GM12864 (cell line): Measurements from ENCODE around the gene STK32A.

ENCODE experiments used
- DNase-seq: peaks from one replicate; pipeline ENCODE4 v3.0.0-alpha.2; 2011; ENCODE audit warnings: low read depth
- H3K4me3 ChIP-seq: 2 replicates; pipeline ENCODE4 v1.5.1; 2011; ENCODE audit warnings: mild to moderate bottlenecking, low read depth, low read length, control low read depth
- CTCF ChIP-seq: IDR thresholded peaks from 2 replicates; pipeline ENCODE4 v1.5.1; 2011; ENCODE audit warnings: low read depth, mild to moderate bottlenecking, moderate library complexity, low read length, control low read depth, inconsistent platforms; ENCODE audit errors: missing control alignments

The STK32A gene

GRCh38 chr5:147303976-147304375 is 69.2 kb downstream of the STK32A start:
- no peak for TF ChIP-seq CTCF
- no peak overlapping the region for H3K4me3 ChIP-seq
- no peak for DNase-seq

- no peak for TF ChIP-seq CTCF
- DNase-seq = no peak
- H3K4me3 ChIP-seq = no peak overlapping the region
These were observed 70.3 kb downstream of the STK32A start for GRCh38 chr5:147305147-147305546.

- no peak overlapping the region for H3K4me3 ChIP-seq
- no peak for DNase-seq
- no peak for TF ChIP-seq CTCF
These were observed 71.5 kb downstream of the STK32A start for GRCh38 chr5:147306351-147306750.

- H3K4me3 ChIP-seq = no peak overlapping the region
- DNase-seq = no peak
- no peak for TF ChIP-seq CTCF
These were observed 72.3 kb downstream of the STK32A start for GRCh38 chr5:147307170-147307569.

GRCh38 chr5:147309621-147310020 is 74.8 kb downstream of the STK32A start:
- DNase-seq = no peak
- TF ChIP-seq CTCF = no peak
- H3K4me3 ChIP-seq = no peak overlapping the region

GRCh38 chr5:147310059-147310704 is 75.4 kb downstream of the STK32A start:
- H3K4me3 ChIP-seq = no peak overlapping the region
- TF ChIP-seq CTCF = no peak
- DNase-seq = no peak

- no peak for TF ChIP-seq CTCF
- no peak overlapping the region for H3K4me3 ChIP-seq
- DNase-seq = no peak
These were observed 83.3 kb downstream of the STK32A start for GRCh38 chr5:147317978-147318684.
